ENCODE measurements around the gene VWCE. TPM values are rescaled to one million over a fixed set of nuclear protein-coding genes. Genes with fewer than 3 reads are reported as not detected.
"Not testable (repeated sequence)": the region's sequence is repeated elsewhere in the genome, so short reads cannot be mapped to it uniquely, and the experiment has no call there.

Gene VWCE
- total RNA-seq, 4 donors from 2014 or later, result 0.32 to 1.4 (median 0.58) TPM

DNA sequence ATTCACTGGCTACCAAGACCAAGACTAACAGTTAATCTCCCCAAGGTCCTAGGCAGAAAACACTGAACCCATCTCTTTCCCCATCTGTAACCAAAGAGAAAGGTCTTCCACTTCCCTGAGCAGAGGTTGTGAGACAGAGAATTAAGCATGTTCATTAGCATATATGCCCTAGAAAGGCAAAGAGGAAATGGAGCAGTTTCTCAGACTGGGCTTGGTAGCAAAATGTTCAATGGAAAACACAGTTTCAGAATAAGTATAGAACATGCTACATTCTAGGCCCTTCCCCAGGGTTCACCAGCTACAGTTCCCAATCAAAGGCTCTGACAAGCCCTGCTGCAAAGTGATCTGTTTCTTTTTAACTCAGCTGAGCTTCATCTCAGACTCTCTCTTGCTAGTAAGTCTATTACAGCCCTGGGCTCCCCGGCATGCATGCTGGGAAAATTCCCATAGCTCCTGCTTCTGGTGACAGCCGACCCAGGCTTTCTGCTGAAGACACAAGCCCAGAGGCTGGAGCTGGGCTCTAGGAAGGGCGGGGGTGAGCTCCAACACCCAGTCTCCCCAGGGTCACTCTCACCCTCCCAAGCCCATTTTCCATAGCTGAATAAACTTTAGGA, 81.3 kb downstream of the VWCE start:
- H3K36me3 ChIP-seq; H3K4me3 ChIP-seq; H3K27me3 ChIP-seq; H3K9me3 ChIP-seq; H3K27ac ChIP-seq (replicated peaks in 1 of 4); H3K4me1 ChIP-seq; DNase-seq (ENCODE audit: extremely low spot score); intact Hi-C loops (cut with DNase I): not testable (repeated sequence)
- WGBS, result no CpG with 5 or more reads among the region's 3 CpGs

DNA sequence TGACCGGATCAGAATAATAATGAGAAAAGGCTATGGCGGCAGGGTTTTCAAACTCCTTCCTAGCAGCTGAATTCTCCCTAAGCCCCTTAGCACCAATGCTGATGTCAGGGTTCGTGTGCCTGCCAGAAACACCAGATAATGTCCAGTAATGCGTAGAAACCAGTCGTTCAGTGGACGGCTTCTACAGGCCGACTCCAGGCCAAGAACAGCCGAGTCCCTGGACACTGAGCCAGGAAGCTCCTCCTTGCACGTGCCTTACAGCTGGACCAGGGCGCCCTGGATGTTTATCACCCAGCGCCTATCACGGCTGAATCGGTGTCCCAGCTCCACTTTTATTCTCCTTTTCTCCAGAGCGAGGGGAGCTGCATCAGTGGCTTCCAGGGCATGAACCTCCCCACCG, 82.9 kb downstream of the VWCE start:
- H3K27me3 ChIP-seq; H3K36me3 ChIP-seq; H3K27ac ChIP-seq (replicated peaks in 1 of 4); H3K9me3 ChIP-seq; H3K4me3 ChIP-seq; DNase-seq (ENCODE audit: extremely low spot score); intact Hi-C loops (cut with DNase I); H3K4me1 ChIP-seq: not testable (repeated sequence)
- WGBS, result no CpG with 5 or more reads among the region's 15 CpGs

DNA sequence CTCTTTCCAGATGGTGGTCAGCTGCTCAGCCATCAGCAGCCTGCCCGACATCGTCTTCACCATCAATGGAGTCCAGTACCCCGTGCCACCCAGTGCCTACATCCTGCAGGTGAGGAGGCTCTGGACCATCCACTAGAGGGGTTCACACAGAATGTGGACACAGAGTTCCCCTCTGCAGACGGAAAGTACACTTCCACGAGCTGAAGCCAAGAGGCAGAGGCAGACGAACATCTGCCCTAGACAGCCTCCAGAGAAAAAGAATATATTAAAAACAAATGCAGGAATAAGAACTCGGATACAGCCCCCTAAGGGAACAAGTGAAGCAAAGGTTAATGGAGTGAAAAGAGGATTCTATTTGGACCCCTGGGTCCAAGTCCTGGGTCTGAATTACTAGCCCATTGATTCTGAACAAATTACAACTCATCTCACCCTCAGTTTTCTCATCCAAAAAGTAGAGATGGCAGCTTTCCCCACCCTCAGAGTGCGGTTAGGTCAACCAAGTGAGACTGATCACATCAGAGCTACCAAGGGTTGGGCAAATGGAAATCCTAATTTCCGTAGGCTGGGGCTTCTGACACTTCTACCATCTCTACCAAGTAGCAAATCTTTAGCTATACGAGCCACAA, 83.7 kb downstream of the VWCE start:
- H3K27ac ChIP-seq (replicated peaks in 1 of 4); H3K4me1 ChIP-seq; H3K36me3 ChIP-seq; H3K4me3 ChIP-seq; H3K27me3 ChIP-seq; H3K9me3 ChIP-seq; intact Hi-C loops (cut with DNase I); DNase-seq (ENCODE audit: extremely low spot score): not testable (repeated sequence)
- 76% methylated on average over 7 of the region's 10 CpGs for WGBS

DNA sequence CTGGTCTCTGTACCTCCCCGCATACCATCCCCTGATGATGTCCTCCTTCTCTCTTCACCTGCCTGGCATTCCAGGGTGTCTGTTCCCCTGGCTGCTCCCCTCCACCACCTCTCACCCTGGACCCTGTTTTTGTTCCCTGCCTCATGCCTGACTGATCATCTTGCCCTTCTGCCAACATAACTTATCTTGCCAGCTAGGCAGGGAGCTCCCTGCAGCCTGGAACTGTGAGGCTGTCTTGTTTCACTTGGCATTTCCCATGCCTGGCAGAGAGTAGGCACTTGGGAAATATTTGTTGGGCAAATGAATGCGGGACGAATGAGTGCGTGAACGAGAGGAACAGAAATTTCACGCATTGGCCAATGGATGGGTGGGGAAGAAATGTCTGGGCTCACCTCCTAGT, 84.5 kb downstream of the VWCE start:
- H3K27ac ChIP-seq (replicated peaks in 1 of 4); intact Hi-C loops (cut with DNase I); H3K4me3 ChIP-seq; H3K4me1 ChIP-seq; DNase-seq (ENCODE audit: extremely low spot score); H3K9me3 ChIP-seq; H3K36me3 ChIP-seq; H3K27me3 ChIP-seq: not testable (repeated sequence)
- WGBS, result no CpG with 5 or more reads among the region's 6 CpGs

Other genes with a start within 250 kb of the VWCE start
- gene CD5, start 192.8 kb downstream of the VWCE start, total RNA-seq, result 1 to 10 TPM in 1 of 4 donors, under 1 TPM in 3; 0.11 to 1.3 (median 0.34) TPM
- 10 to 100 TPM; 29.1 to 43.5 (median 38.1) TPM for gene VPS37C, start 133.9 kb downstream of the VWCE start, total RNA-seq
- under 1 TPM in 1 of 4 donors, not detected in 3; 0.33 TPM for gene PGA3, start 91.8 kb downstream of the VWCE start, total RNA-seq
- 1 to 10 TPM in 2 of 4 donors, not detected in 2; 1.1 to 2.2 TPM for gene PGA4, start 73.0 kb downstream of the VWCE start, total RNA-seq
- gene PGA5, start 54.1 kb downstream of the VWCE start, total RNA-seq, result under 1 TPM in 1 of 4 donors, not detected in 3; 0.86 TPM
- 100 to 1,000 TPM; 102 to 164 (median 118) TPM for gene DDB1, start 37.8 kb upstream of the VWCE start, total RNA-seq
- gene TKFC, start 37.9 kb upstream of the VWCE start, total RNA-seq, result 10 to 100 TPM; 12.9 to 24.2 (median 14.8) TPM
- 10 to 100 TPM; 23.7 to 35.3 (median 31.6) TPM for gene CYB561A3, start 66.6 kb upstream of the VWCE start, total RNA-seq
- 10 to 100 TPM; 10.4 to 22.7 (median 15.9) TPM for gene TMEM138, start 67.1 kb upstream of the VWCE start, total RNA-seq
- gene TMEM216, start 97.3 kb upstream of the VWCE start, total RNA-seq, result 10 to 100 TPM in 1 of 4 donors, 1 to 10 TPM in 3; 6.2 to 12.3 (median 8.2) TPM
- gene CPSF7, start 134.7 kb upstream of the VWCE start, total RNA-seq, result 10 to 100 TPM; 29.9 to 45.2 (median 40.7) TPM
- 10 to 100 TPM; 29.0 to 71.0 (median 48.3) TPM for gene SDHAF2, start 134.8 kb upstream of the VWCE start, total RNA-seq
- 1 to 10 TPM in 3 of 4 donors, not detected in 1; 1.3 to 2.2 (median 2.0) TPM for gene LRRC10B, start 213.4 kb upstream of the VWCE start, total RNA-seq

Measured in esophagus muscularis mucosa (tissue), 4 donors.